Activated CD4-positive, alpha-beta T cell treated with anti-CD3 and anti-CD28 coated beads for 36 hours (primary cell): ENCODE results near the gene NXNL2. TPM values are rescaled to one million over a fixed set of nuclear protein-coding genes. Genes with fewer than 3 reads are reported as not detected.

Experiments
- ATAC-seq: fragments of 200-7000 bp; cut with Tn5 transposase; one replicate; pipeline ENCODE4 v1.10.0; 2021; ENCODE audit warnings: mild to moderate bottlenecking, moderate library complexity
- CTCF ChIA-PET: fragments of 350-600 bp; sonication (Branson Sonifier 250); formaldehyde crosslinking; loops from one replicate; lab custom pipeline; 2021; ENCODE audit warnings: antibody characterized with exemption; lab: Charles Lee
- POLR2A ChIA-PET: fragments of 350-600 bp; sonication (Branson Sonifier 250); formaldehyde crosslinking; loops from one replicate; lab custom pipeline; 2021; ENCODE audit warnings: antibody characterized with exemption, inconsistent platforms; lab: Charles Lee
- DNase-seq: peaks from one replicate; pipeline ENCODE4 v3.0.0-alpha.2; 2020
- H3K27ac Mint-ChIP-seq: one replicate; pipeline ENCODE4 v1.8.0; 2021; ENCODE audit warnings: mixed read lengths
- H3K27me3 Mint-ChIP-seq: one replicate; pipeline ENCODE4 v1.8.0; 2021; ENCODE audit warnings: mixed read lengths
- H3K36me3 Mint-ChIP-seq: one replicate; pipeline ENCODE4 v1.8.0; 2021; ENCODE audit warnings: low read depth, mixed read lengths
- H3K4me1 Mint-ChIP-seq: one replicate; pipeline ENCODE4 v1.8.0; 2021; ENCODE audit warnings: mixed read lengths
- H3K4me3 Mint-ChIP-seq: one replicate; pipeline ENCODE4 v1.8.0; 2021; ENCODE audit warnings: mild to moderate bottlenecking, moderate library complexity, mixed read lengths
- H3K9me3 Mint-ChIP-seq: one replicate; pipeline ENCODE4 v1.8.0; 2021; ENCODE audit warnings: low read depth, mixed read lengths
- intact Hi-C, 2 experiments: fragments of 100-400 bp; cut with DNase I in 1 of 2; cut with micrococcal nuclease in 1 of 2; formaldehyde crosslinking; loops; one replicate each; pipeline versions ENCODE4 v1.14.2 to v1.15.1; 2022 to 2024; cut with DNase I, micrococcal nuclease
- total RNA-seq, 2 experiments: library from RNA; stranded (reverse); gene quantifications; one replicate each; pipeline ENCODE4 v1.2.3, GENCODE V29; 2021

The NXNL2 gene
- total RNA-seq, 2 experiments from 2014 or later: not detected

- intact Hi-C loops: no loop called here
- CTCF ChIA-PET: no interaction called here
- POLR2A ChIA-PET: interaction anchor here (0.7 kb wide), 1 partner anchor 511 kb away, joined by 4 read pairs; no protein-coding TSS in a partner anchor
- Mint-ChIP-seq H3K4me1 (no peaks in the 10 kb centered on the region), H3K27ac (no peak overlapping the region), H3K4me3 (no peak overlapping the region), H3K27me3 (peaks cover 5% of the 10 kb centered on the region), H3K36me3 (no peaks in the 10 kb centered on the region), H3K9me3 (no peaks in the 10 kb centered on the region)
- ATAC-seq (no peak), DNase-seq (no peak)
Observed at GRCh38 chr9:88511906-88512305, 23.1 kb upstream of the NXNL2 start.

GRCh38 chr9:88514247-88514646 is 20.7 kb upstream of the NXNL2 start:
- no peak for ATAC-seq
- intact Hi-C loops: no loop called here
- Mint-ChIP-seq H3K9me3 (no peaks in the 10 kb centered on the region), H3K4me1 (no peaks in the 10 kb centered on the region), H3K27ac (no peak overlapping the region), H3K4me3 (no peak overlapping the region), H3K27me3 (peaks cover 3% of the 10 kb centered on the region), H3K36me3 (no peaks in the 10 kb centered on the region)
- POLR2A ChIA-PET: no interaction called here
- DNase-seq: no peak
- CTCF ChIA-PET: interaction anchor here (0.6 kb wide), 1 partner anchor 103 kb away, joined by 3 read pairs; no protein-coding TSS in a partner anchor

GRCh38 chr9:88521308-88521707 is 13.7 kb upstream of the NXNL2 start:
- ChIA-PET POLR2A (interaction anchor here (0.6 kb wide), 1 partner anchor 17 kb away, joined by 3 read pairs; no protein-coding TSS in a partner anchor), CTCF (no interaction called here)
- no peak for DNase-seq
- Mint-ChIP-seq H3K4me1 (no peaks in the 10 kb centered on the region), H3K4me3 (no peak overlapping the region), H3K9me3 (no peaks in the 10 kb centered on the region), H3K27ac (no peak overlapping the region), H3K36me3 (no peaks in the 10 kb centered on the region), H3K27me3 (peaks cover 7% of the 10 kb centered on the region)
- no peak for ATAC-seq
- intact Hi-C loops: no loop called here

- intact Hi-C loops: no loop called here
- DNase-seq (no peak), ATAC-seq (no peak)
- Mint-ChIP-seq H3K4me1 (no peaks in the 10 kb centered on the region), H3K9me3 (no peaks in the 10 kb centered on the region), H3K4me3 (no peak overlapping the region), H3K27ac (no peak overlapping the region), H3K36me3 (no peaks in the 10 kb centered on the region), H3K27me3 (peaks cover 7% of the 10 kb centered on the region)
- ChIA-PET POLR2A (no interaction called here), CTCF (no interaction called here)
Observed at GRCh38 chr9:88522360-88522759, 12.6 kb upstream of the NXNL2 start.

- H3K9me3 Mint-ChIP-seq: no peaks in the 10 kb centered on the region
- intact Hi-C loops: no loop called here
- no peak for ATAC-seq
- POLR2A ChIA-PET: no interaction called here
- no peak overlapping the region for H3K27ac Mint-ChIP-seq
- DNase-seq: no peak
- no peaks in the 10 kb centered on the region for H3K4me1 Mint-ChIP-seq
- H3K4me3 Mint-ChIP-seq: no peak overlapping the region
- CTCF ChIA-PET: no interaction called here
- no peaks in the 10 kb centered on the region for H3K36me3 Mint-ChIP-seq
- peaks cover 9% of the 10 kb centered on the region for H3K27me3 Mint-ChIP-seq
Observed at GRCh38 chr9:88523056-88523455, 11.9 kb upstream of the NXNL2 start.

- Mint-ChIP-seq H3K4me3 (no peak overlapping the region), H3K9me3 (no peaks in the 10 kb centered on the region), H3K4me1 (no peaks in the 10 kb centered on the region), H3K27me3 (peaks cover 9% of the 10 kb centered on the region), H3K36me3 (no peaks in the 10 kb centered on the region), H3K27ac (no peak overlapping the region)
- CTCF ChIA-PET: no interaction called here
- ATAC-seq: no peak
- POLR2A ChIA-PET: no interaction called here
- intact Hi-C loops: no loop called here
- DNase-seq: no peak
Observed at GRCh38 chr9:88524911-88525310, 10.1 kb upstream of the NXNL2 start.

GRCh38 chr9:88527618-88528017 is 7.4 kb upstream of the NXNL2 start:
- intact Hi-C loops: no loop called here
- Mint-ChIP-seq H3K4me3 (no peak overlapping the region), H3K4me1 (no peaks in the 10 kb centered on the region), H3K27me3 (peaks cover 12% of the 10 kb centered on the region), H3K27ac (no peak overlapping the region), H3K9me3 (no peaks in the 10 kb centered on the region), H3K36me3 (no peaks in the 10 kb centered on the region)
- no peak for DNase-seq
- POLR2A ChIA-PET: no interaction called here
- CTCF ChIA-PET: no interaction called here
- no peak for ATAC-seq

- no peak for ATAC-seq
- Mint-ChIP-seq H3K36me3 (no peaks in the 10 kb centered on the region), H3K27ac (no peak overlapping the region), H3K4me1 (peaks cover 2% of the 10 kb centered on the region), H3K4me3 (no peak overlapping the region), H3K9me3 (no peaks in the 10 kb centered on the region), H3K27me3 (peaks cover 16% of the 10 kb centered on the region)
- intact Hi-C loops: no loop called here
- DNase-seq: no peak
- POLR2A ChIA-PET: no interaction called here
- CTCF ChIA-PET: no interaction called here
Observed at GRCh38 chr9:88528080-88528790, 6.7 kb upstream of the NXNL2 start.

GRCh38 chr9:88529496-88529895 is 5.5 kb upstream of the NXNL2 start:
- peaks cover 8% of the 10 kb centered on the region for H3K4me1 Mint-ChIP-seq
- no peaks in the 10 kb centered on the region for H3K36me3 Mint-ChIP-seq
- H3K27ac Mint-ChIP-seq: no peak overlapping the region
- intact Hi-C loops: no loop called here
- H3K27me3 Mint-ChIP-seq: peaks cover 23% of the 10 kb centered on the region
- H3K9me3 Mint-ChIP-seq: no peaks in the 10 kb centered on the region
- no peak for DNase-seq
- CTCF ChIA-PET: no interaction called here
- no peak for ATAC-seq
- POLR2A ChIA-PET: no interaction called here
- H3K4me3 Mint-ChIP-seq: no peak overlapping the region

GRCh38 chr9:88530051-88530450 is 4.9 kb upstream of the NXNL2 start:
- peaks cover 8% of the 10 kb centered on the region for H3K4me1 Mint-ChIP-seq
- ATAC-seq (no peak), DNase-seq (no peak)
- POLR2A ChIA-PET: no interaction called here
- no peaks in the 10 kb centered on the region for H3K36me3 Mint-ChIP-seq
- CTCF ChIA-PET: interaction anchor here (0.7 kb wide), 1 partner anchor 204 kb away, joined by 3 read pairs; no protein-coding TSS in a partner anchor
- peaks cover 23% of the 10 kb centered on the region for H3K27me3 Mint-ChIP-seq
- intact Hi-C loops: no loop called here
- no peaks in the 10 kb centered on the region for H3K9me3 Mint-ChIP-seq
- H3K27ac Mint-ChIP-seq: no peak overlapping the region
- H3K4me3 Mint-ChIP-seq: no peak overlapping the region

- H3K4me1 Mint-ChIP-seq: peaks cover 12% of the 10 kb centered on the region
- H3K9me3 Mint-ChIP-seq: no peaks in the 10 kb centered on the region
- ATAC-seq (no peak), DNase-seq (peak; percentile 37)
- no peak overlapping the region for H3K4me3 Mint-ChIP-seq
- CTCF ChIA-PET: no interaction called here
- POLR2A ChIA-PET: no interaction called here
- intact Hi-C loops: no loop called here
- H3K27ac Mint-ChIP-seq: no peak overlapping the region
- peaks cover 23% of the 10 kb centered on the region for H3K27me3 Mint-ChIP-seq
- H3K36me3 Mint-ChIP-seq: no peaks in the 10 kb centered on the region
Observed at GRCh38 chr9:88531920-88532698, 2.9 kb upstream of the NXNL2 start.
